ENCODE results near the gene HHAT.

The HHAT gene

GRCh38 chr1:210684466-210685294, 356.0 kb downstream of the HHAT start:
- peaks cover 5% of the 10 kb centered on the region for H3K36me3 Mint-ChIP-seq (ENCODE audit: low read depth)
- no peaks in the 10 kb centered on the region for H3K9me3 Mint-ChIP-seq
- H3K4me1 Mint-ChIP-seq: no peaks in the 10 kb centered on the region
- H3K27me3 Mint-ChIP-seq (ENCODE audit: low read depth): no peaks in the 10 kb centered on the region
- no peak overlapping the region for H3K27ac Mint-ChIP-seq
- no peak overlapping the region for H3K4me3 Mint-ChIP-seq
- no peak for TF ChIP-seq CTCF (IDR thresholded peaks at IDR 0.05; ENCODE audit: unreplicated experiment in 3 of 3)

- no peak overlapping the region for H3K4me3 Mint-ChIP-seq
- no peak overlapping the region for H3K27ac Mint-ChIP-seq
- no peak for TF ChIP-seq CTCF (IDR thresholded peaks at IDR 0.05; ENCODE audit: unreplicated experiment in 3 of 3)
- no peaks in the 10 kb centered on the region for H3K9me3 Mint-ChIP-seq
- H3K36me3 Mint-ChIP-seq (ENCODE audit: low read depth): peaks cover 5% of the 10 kb centered on the region
- no peaks in the 10 kb centered on the region for H3K27me3 Mint-ChIP-seq (ENCODE audit: low read depth)
- H3K4me1 Mint-ChIP-seq: no peaks in the 10 kb centered on the region
These were observed 356.6 kb downstream of the HHAT start for GRCh38 chr1:210685295-210685650.

- Mint-ChIP-seq H3K4me1 (no peaks in the 10 kb centered on the region), H3K27ac (no peak overlapping the region), H3K4me3 (no peak overlapping the region), H3K9me3 (no peaks in the 10 kb centered on the region), H3K36me3 (ENCODE audit: low read depth) (peaks cover 5% of the 10 kb centered on the region), H3K27me3 (ENCODE audit: low read depth) (no peaks in the 10 kb centered on the region)
- no peak for TF ChIP-seq CTCF (IDR thresholded peaks at IDR 0.05; ENCODE audit: unreplicated experiment in 3 of 3)
These were observed 358.1 kb downstream of the HHAT start for GRCh38 chr1:210686841-210687240.

GRCh38 chr1:210687582-210688279, 359.0 kb downstream of the HHAT start:
- H3K36me3 Mint-ChIP-seq (ENCODE audit: low read depth): peaks cover 5% of the 10 kb centered on the region
- TF ChIP-seq CTCF (IDR thresholded peaks at IDR 0.05; ENCODE audit: unreplicated experiment in 3 of 3): no peak
- no peak overlapping the region for H3K4me3 Mint-ChIP-seq
- H3K4me1 Mint-ChIP-seq: no peaks in the 10 kb centered on the region
- H3K27ac Mint-ChIP-seq: no peak overlapping the region
- H3K9me3 Mint-ChIP-seq: no peaks in the 10 kb centered on the region
- H3K27me3 Mint-ChIP-seq (ENCODE audit: low read depth): no peaks in the 10 kb centered on the region

GRCh38 chr1:210688512-210689234, 360.0 kb downstream of the HHAT start:
- no peaks in the 10 kb centered on the region for H3K9me3 Mint-ChIP-seq
- TF ChIP-seq CTCF (IDR thresholded peaks at IDR 0.05; ENCODE audit: unreplicated experiment in 3 of 3): no peak
- H3K27me3 Mint-ChIP-seq (ENCODE audit: low read depth): no peaks in the 10 kb centered on the region
- no peak overlapping the region for H3K4me3 Mint-ChIP-seq
- peaks cover 5% of the 10 kb centered on the region for H3K36me3 Mint-ChIP-seq (ENCODE audit: low read depth)
- H3K27ac Mint-ChIP-seq: no peak overlapping the region
- H3K4me1 Mint-ChIP-seq: no peaks in the 10 kb centered on the region
